ENCODE data around the gene KAZN.

- TF ChIP-seq CTCF (conservative IDR thresholded peaks at IDR 0.05; ENCODE audit: low read length) (no peak), EZH2phosphoT487 (IDR thresholded peaks at IDR 0.05; ENCODE audit: borderline replicate concordance) (no peak)
Observed at GRCh38 chr1:14968251-14968851, 369.9 kb downstream of the KAZN start.
